H1 (cell line): Measurements from ENCODE around the gene HOXD11. TPM values are rescaled to one million over a fixed set of nuclear protein-coding genes. Genes with fewer than 3 reads are reported as not detected.

Experiments
- CTCF ChIA-PET: fragments of 300-600 bp; sonication (Branson Sonifier 250); formaldehyde crosslinking; loops from one replicate; lab custom pipeline; 2021; ENCODE audit not compliant: partially characterized antibody; lab: Charles Lee
- POLR2A ChIA-PET: fragments of 300-600 bp; sonication (Branson Sonifier 250); formaldehyde crosslinking; loops from one replicate; lab custom pipeline; 2021; ENCODE audit warnings: inconsistent platforms; ENCODE audit not compliant: partially characterized antibody; lab: Charles Lee
- DNase-seq, 2 experiments: peaks; one replicate each; pipeline versions ENCODE4 v3.0.0 to v3.0.0-alpha.2; 2010 to 2022; ENCODE audit warnings: low spot score in 2 of 2, low read depth in 1 of 2, mixed read lengths in 1 of 2
- FAIRE-seq: peaks from 2 replicates; lab custom pipeline; 2011; peaks lifted over from hg19 to GRCh38; lab: Jason Lieb, UNC
- H2AFZ ChIP-seq: 2 replicates; pipeline ENCODE4 v1.8.1; 2012; ENCODE audit warnings: low read length, inconsistent platforms
- H2AK5ac ChIP-seq: 2 replicates; pipeline ENCODE4 v1.6.1; 2013; ENCODE audit warnings: low read depth, low read length
- H2BK120ac ChIP-seq: replicated peaks from 2 replicates; pipeline ENCODE3; 2013; ENCODE audit warnings: low read depth, low read length, inconsistent platforms
- H2BK12ac ChIP-seq: 2 replicates; pipeline ENCODE4 v1.6.1; 2013; ENCODE audit warnings: low read depth, low read length
- H2BK15ac ChIP-seq: 2 replicates; pipeline ENCODE4 v1.6.1; 2013; ENCODE audit warnings: low read length
- H2BK20ac ChIP-seq: 2 replicates; pipeline ENCODE4 v1.6.1; 2013; ENCODE audit warnings: low read length
- H2BK5ac ChIP-seq: 2 replicates; pipeline ENCODE4 v1.6.1; 2013; ENCODE audit warnings: low read depth, low read length
- H3K14ac ChIP-seq: 2 replicates; pipeline ENCODE4 v1.6.1; 2013; ENCODE audit warnings: inconsistent platforms; ENCODE audit not compliant: insufficient read length
- H3K18ac ChIP-seq: 2 replicates; pipeline ENCODE4 v1.6.1; 2013; ENCODE audit warnings: low read length; ENCODE audit errors: extremely low read depth
- H3K23ac ChIP-seq: 2 replicates; pipeline ENCODE4 v1.6.1; 2013; ENCODE audit warnings: inconsistent platforms; ENCODE audit not compliant: insufficient read length
- H3K23me2 ChIP-seq: 2 replicates; pipeline ENCODE4 v1.6.1; 2013; ENCODE audit warnings: low read depth, low read length
- H3K27ac ChIP-seq: 2 replicates; pipeline ENCODE4 v1.6.1; 2011; ENCODE audit warnings: low read depth, low read length, inconsistent platforms
- H3K27me3 ChIP-seq, 4 experiments: replicated peaks in 1 of 4; 1 replicate in 1 of 4; 2 replicates in 3 of 4; pipeline versions ENCODE4 v1.6.1 to v1.8.1; 2011 to 2013; ENCODE audit warnings: low read length in 3 of 4, mild to moderate bottlenecking in 3 of 4, inconsistent platforms in 2 of 4, mixed read lengths in 2 of 4, moderate library complexity in 1 of 4; ENCODE audit not compliant: control insufficient read depth in 3 of 4, insufficient read depth in 3 of 4; ENCODE audit errors: extremely low read depth in 1 of 4
- H3K36me3 ChIP-seq, 4 experiments: 2 replicates each; pipeline versions ENCODE4 v1.6.1 to v1.8.1; 2011 to 2013; ENCODE audit warnings: mild to moderate bottlenecking in 4 of 4, low read length in 3 of 4, moderate library complexity in 2 of 4, control low read depth in 1 of 4, inconsistent platforms in 1 of 4; ENCODE audit not compliant: insufficient read depth in 4 of 4, control insufficient read depth in 2 of 4
- H3K4ac ChIP-seq: replicated peaks from 2 replicates; pipeline ENCODE3; 2013; ENCODE audit warnings: low read length, low read depth, mixed read lengths, inconsistent platforms; ENCODE audit not compliant: insufficient read length
- H3K4me1 ChIP-seq, 4 experiments: replicated peaks in 1 of 4; 1 replicate in 1 of 4; 2 replicates in 3 of 4; pipeline versions ENCODE4 v1.6.1 to v1.8.1; 2011 to 2013; ENCODE audit warnings: low read length in 3 of 4, inconsistent platforms in 2 of 4, mixed read lengths in 1 of 4; ENCODE audit not compliant: insufficient read depth in 4 of 4, control insufficient read depth in 3 of 4
- H3K4me2 ChIP-seq, 2 experiments: 2 replicates each; pipeline versions ENCODE4 v1.6.1 to v1.8.1; 2011 to 2013; ENCODE audit warnings: low read depth in 2 of 2, low read length in 2 of 2, control low read depth in 1 of 2, inconsistent platforms in 1 of 2, mild to moderate bottlenecking in 1 of 2; ENCODE audit not compliant: insufficient read depth in 1 of 2
- H3K4me3 ChIP-seq, 4 experiments: fragments of 200-600, 300-600 bp in 1 of 4; sonication (generic), shearing (Covaris generic), sonication (Bioruptor Twin) in 1 of 4; 2 replicates each; pipeline versions ENCODE4 v1.5.1 to v1.8.1; 2011 to 2016; ENCODE audit warnings: low read length in 4 of 4, low read depth in 3 of 4, control low read depth in 2 of 4, inconsistent platforms in 2 of 4, mild to moderate bottlenecking in 2 of 4, mixed read lengths in 1 of 4, moderate library complexity in 1 of 4; ENCODE audit not compliant: insufficient read depth in 2 of 4; ENCODE audit errors: extremely low read depth in 1 of 4
- H3K56ac ChIP-seq: replicated peaks from 2 replicates; pipeline ENCODE3; 2013; ENCODE audit warnings: low read depth, mild to moderate bottlenecking, mixed read lengths, low read length, inconsistent platforms; ENCODE audit not compliant: insufficient read length
- H3K79me1 ChIP-seq: 2 replicates; pipeline ENCODE4 v1.6.1; 2013; ENCODE audit warnings: low read depth, low read length, control low read depth
- H3K79me2 ChIP-seq, 2 experiments: 2 replicates each; pipeline versions ENCODE4 v1.6.1 to v1.8.1; 2012 to 2013; ENCODE audit warnings: low read length in 2 of 2, mild to moderate bottlenecking in 2 of 2, inconsistent platforms in 1 of 2; ENCODE audit not compliant: insufficient read depth in 2 of 2, control insufficient read depth in 1 of 2
- H3K9ac ChIP-seq, 4 experiments: replicated peaks in 1 of 4; 1 replicate in 1 of 4; 2 replicates in 3 of 4; pipeline versions ENCODE4 v1.6.1 to v1.8.1; 2011 to 2013; ENCODE audit warnings: low read depth in 3 of 4, low read length in 3 of 4, control low read depth in 2 of 4, mild to moderate bottlenecking in 2 of 4, moderate library complexity in 2 of 4, inconsistent platforms in 1 of 4; ENCODE audit errors: extremely low read depth in 1 of 4
- H3K9me3 ChIP-seq, 2 experiments: 2 replicates each; pipeline versions ENCODE4 v1.6.1 to v1.8.1; 2012 to 2013; ENCODE audit warnings: mild to moderate bottlenecking in 2 of 2, moderate library complexity in 2 of 2, control low read depth in 1 of 2, inconsistent platforms in 1 of 2, low read depth in 1 of 2, low read length in 1 of 2, mixed read lengths in 1 of 2; ENCODE audit not compliant: insufficient read depth in 2 of 2
- H4K20me1 ChIP-seq, 2 experiments: replicated peaks in 1 of 2; 2 replicates each; pipeline versions ENCODE3 to v1.8.1; 2011 to 2013; ENCODE audit warnings: inconsistent platforms in 2 of 2, low read length in 2 of 2, mild to moderate bottlenecking in 1 of 2; ENCODE audit not compliant: insufficient read depth in 2 of 2, control insufficient read depth in 1 of 2
- H4K5ac ChIP-seq: 2 replicates; pipeline ENCODE4 v1.6.1; 2013; ENCODE audit warnings: low read length, low read depth, mixed read lengths, inconsistent platforms; ENCODE audit not compliant: insufficient read length
- H4K8ac ChIP-seq: 2 replicates; pipeline ENCODE4 v1.8.0; 2013; ENCODE audit warnings: mild to moderate bottlenecking, moderate library complexity, low read length, inconsistent platforms; ENCODE audit not compliant: insufficient read depth; ENCODE audit errors: extremely low read depth
- H4K91ac ChIP-seq: replicated peaks from 2 replicates; pipeline ENCODE3; 2013; ENCODE audit warnings: low read length, mixed read lengths, inconsistent platforms; ENCODE audit not compliant: insufficient read length
- EZH2 ChIP-seq: fragments of 200-600 bp; sonication (generic); IDR thresholded peaks from 2 replicates; pipeline ENCODE4 v1.7.1; 2012; ENCODE audit warnings: low read depth, mild to moderate bottlenecking, moderate library complexity, low read length, inconsistent platforms; ENCODE audit not compliant: severe bottlenecking
- KDM1A ChIP-seq: fragments of 200-600, 300-600 bp; sonication (generic); IDR thresholded peaks from 2 replicates; pipeline ENCODE4 v1.7.1; 2016; ENCODE audit warnings: mild to moderate bottlenecking, low read length, borderline replicate concordance
- KDM4A ChIP-seq: IDR thresholded peaks from one replicate; pipeline ENCODE4 v1.7.1; 2012; ENCODE audit warnings: low read depth, mild to moderate bottlenecking, moderate library complexity, low read length, inconsistent platforms; ENCODE audit not compliant: severe bottlenecking
- SUZ12 ChIP-seq: fragments of 200-600 bp; sonication (generic); IDR thresholded peaks from 2 replicates; pipeline ENCODE4 v1.6.1; 2012; ENCODE audit warnings: mild to moderate bottlenecking, inconsistent platforms, low read length, moderate library complexity, mixed read lengths
- WGBS, 2 experiments: shearing (Covaris generic) in 1 of 2; methylation state at CpG; one replicate each; pipeline versions ENCODE4 v1.1.6 to v1.1.7; 2013 to 2015; ENCODE audit warnings: low lambda C conversion rate in 2 of 2, mixed read lengths in 2 of 2, inconsistent platforms in 1 of 2, low coverage in 1 of 2, missing lambda C conversion rate in 1 of 2; ENCODE audit not compliant: insufficient replicate concordance in 2 of 2, insufficient coverage in 1 of 2, insufficient read length in 1 of 2; ENCODE audit errors: extremely low coverage in 1 of 2, missing lambda C conversion rate in 1 of 2; 5-methylcytosine and 5-hydroxymethylcytosine counted together
- polyA plus RNA-seq, 7 experiments: library from polyadenylated mRNA; depleted of rRNA in 3 of 7; stranded (reverse) in 5 of 7; unstranded in 2 of 7; fragments of >200 nt in 5 of 7; fragments of 200-250 nt in 2 of 7; gene quantifications; 1 replicate in 5 of 7; 2 replicates in 1 of 7; 4 replicates in 1 of 7; pipeline versions ENCODE4 v1.2.1 to v1.2.3, GENCODE V29; 2011 to 2013; ENCODE audit warnings: missing spikeins in 2 of 7, mixed read lengths in 2 of 7
- total RNA-seq: library from RNA; stranded (reverse); fragmentation: NEBNext Ultra II Directional; extraction: Animal tissue kit (Norgen Biotek cat#: 25700); gene quantifications from 2 replicates; pipeline ENCODE4 v1.2.1, GENCODE V29; 2021

Gene HOXD11
- total and polyA plus RNA-seq, 2 of the 8 experiments (the other 6 are each of a cell fraction or from before 2014, with no cell fraction given), result not detected

GRCh38 chr2:176147800-176148496 is 40.9 kb downstream of the HOXD11 start:
- Histone ChIP-seq H3K4me2 (peak overlapping the region; percentile 10 to 29; a peak in 3 of 4 replicates), H3K36me3 (peaks cover 0 to 11% (median 0%) of the 10 kb centered on the region in 4 experiments; a peak in 1 of 8 replicates), H3K23ac (no peak overlapping the region), H4K8ac (no peak overlapping the region; the same call in 1 of the 2 replicates), H2AK5ac (no peak overlapping the region; the same call in 1 of the 2 replicates), H3K27ac (no peak overlapping the region), H3K23me2 (peaks cover 2% of the 10 kb centered on the region; the same call in 1 of the 2 replicates), H4K5ac (no peak overlapping the region), H3K56ac (no peak overlapping the region), H2BK12ac (no peak overlapping the region; the same call in 1 of the 2 replicates), H3K9me3 (no peaks in the 10 kb centered on the region; a peak in 1 of 4 replicates), H2BK15ac (no peak overlapping the region), H3K4ac (no peak overlapping the region), H2BK120ac (no peak overlapping the region), H4K20me1 (peaks cover 15 to 30% of the 10 kb centered on the region in 2 experiments), H2AFZ (no peak overlapping the region), H3K18ac (no peak overlapping the region), H4K91ac (no peak overlapping the region), H2BK20ac (no peak overlapping the region), H3K9ac (no peak overlapping the region), H3K79me1 (no peaks in the 10 kb centered on the region), H3K27me3 (peaks cover 95 to 100% (median 99%) of the 10 kb centered on the region in 4 experiments), H2BK5ac (no peak overlapping the region), H3K79me2 (no peaks in the 10 kb centered on the region), H3K14ac (no peak overlapping the region), H3K4me3 (no peak overlapping the region), H3K4me1 (peaks cover 0 to 10% (median 2%) of the 10 kb centered on the region in 4 experiments; a peak in 4 of 7 replicates)
- POLR2A ChIA-PET, result no interaction called here
- TF ChIP-seq SUZ12, result peak; percentile 80
- no peak for TF ChIP-seq KDM1A
- TF ChIP-seq KDM4A, result no peak
- peak; percentile 83 for TF ChIP-seq EZH2
- CTCF ChIA-PET, result interaction anchor here (1.0 to 9.2 kb wide), 6 partner anchors 8 to 491 kb away, joined by 3 to 119 read pairs (median 4); no protein-coding TSS in a partner anchor
- WGBS, 2 experiments, result 10% methylated on average over 29 of the region's 31 CpGs; no CpG with 5 or more reads in 1 of the 2 experiments
- DNase-seq (peak in 1 of 2 experiments; percentile 54), FAIRE-seq (no peak)
